ENCODE data around the gene WDR38.
A peak's percentile ranks its signal among the peaks of the same experiment; 100 is the strongest.

The WDR38 gene

GRCh38 chr9:124878518-124878917 lies 25.3 kb downstream of the WDR38 start:
- TF ChIP-seq SPI1 (IDR thresholded peaks at IDR 0.05; ENCODE audit: low read depth, low read length) = no peak
- TF ChIP-seq PAX5 (IDR thresholded peaks at IDR 0.05; ENCODE audit: insufficient read depth, low read length, severe bottlenecking) = no peak
- no peak for TF ChIP-seq TAF1 (IDR thresholded peaks at IDR 0.05; ENCODE audit: low read depth, low read length)
- 0 out of 2 replicates have a peak, but pooled peaks have one; percentile 59 for TF ChIP-seq POLR2AphosphoS5 (IDR thresholded peaks at IDR 0.05; ENCODE audit: low read depth, low read length)
- no peak; the same call in 1 of the 2 replicates for TF ChIP-seq POLR2A (IDR thresholded peaks at IDR 0.05; ENCODE audit: low read depth, low read length)
- no peak for TF ChIP-seq POU2F2 (IDR thresholded peaks at IDR 0.05; ENCODE audit: low read depth, low read length)
- no peak for FAIRE-seq
- DNase-seq (ENCODE audit: insufficient read length, low spot score) = no peak

- DNase-seq (ENCODE audit: insufficient read length, low spot score) (no peak), FAIRE-seq (no peak)
- TF ChIP-seq SPI1 (IDR thresholded peaks at IDR 0.05; ENCODE audit: low read depth, low read length) (no peak), PAX5 (IDR thresholded peaks at IDR 0.05; ENCODE audit: insufficient read depth, low read length, severe bottlenecking) (no peak), POLR2A (IDR thresholded peaks at IDR 0.05; ENCODE audit: low read depth, low read length) (no peak), POU2F2 (IDR thresholded peaks at IDR 0.05; ENCODE audit: low read depth, low read length) (no peak), POLR2AphosphoS5 (IDR thresholded peaks at IDR 0.05; ENCODE audit: low read depth, low read length) (no peak; the same call in 1 of the 2 replicates), TAF1 (IDR thresholded peaks at IDR 0.05; ENCODE audit: low read depth, low read length) (no peak)
These were observed 26.0 kb downstream of the WDR38 start for GRCh38 chr9:124879226-124879625.

GRCh38 chr9:124880501-124880900 lies 27.2 kb downstream of the WDR38 start:
- DNase-seq (ENCODE audit: insufficient read length, low spot score) = no peak
- no peak for FAIRE-seq
- TF ChIP-seq POLR2AphosphoS5 (IDR thresholded peaks at IDR 0.05; ENCODE audit: low read depth, low read length) (no peak), PAX5 (IDR thresholded peaks at IDR 0.05; ENCODE audit: insufficient read depth, low read length, severe bottlenecking) (no peak), TAF1 (IDR thresholded peaks at IDR 0.05; ENCODE audit: low read depth, low read length) (no peak), POU2F2 (IDR thresholded peaks at IDR 0.05; ENCODE audit: low read depth, low read length) (no peak), POLR2A (IDR thresholded peaks at IDR 0.05; ENCODE audit: low read depth, low read length) (no peak), SPI1 (IDR thresholded peaks at IDR 0.05; ENCODE audit: low read depth, low read length) (no peak)

- DNase-seq (ENCODE audit: insufficient read length, low spot score) (no peak), FAIRE-seq (no peak)
- no peak for TF ChIP-seq POLR2AphosphoS5 (IDR thresholded peaks at IDR 0.05; ENCODE audit: low read depth, low read length)
- TF ChIP-seq POU2F2 (IDR thresholded peaks at IDR 0.05; ENCODE audit: low read depth, low read length) = no peak
These were observed 28.0 kb downstream of the WDR38 start for GRCh38 chr9:124881138-124881743.

- FAIRE-seq = no peak
These were observed 29.0 kb downstream of the WDR38 start for GRCh38 chr9:124882231-124882630.

GRCh38 chr9:124884376-124884775 lies 31.1 kb downstream of the WDR38 start:
- FAIRE-seq (no peak), DNase-seq (ENCODE audit: insufficient read length, low spot score) (no peak)
- TF ChIP-seq POLR2AphosphoS5 (IDR thresholded peaks at IDR 0.05; ENCODE audit: low read depth, low read length) (no peak), POLR2A (IDR thresholded peaks at IDR 0.05; ENCODE audit: low read depth, low read length) (no peak), TAF1 (IDR thresholded peaks at IDR 0.05; ENCODE audit: low read depth, low read length) (no peak), SPI1 (IDR thresholded peaks at IDR 0.05; ENCODE audit: low read depth, low read length) (no peak), POU2F2 (IDR thresholded peaks at IDR 0.05; ENCODE audit: low read depth, low read length) (no peak), PAX5 (IDR thresholded peaks at IDR 0.05; ENCODE audit: insufficient read depth, low read length, severe bottlenecking) (no peak)

More at GRCh38 chr9:124882231-124882630, 29.0 kb downstream of the WDR38 start:
- DNase-seq (ENCODE audit: insufficient read length, low spot score) = no peak
- TF ChIP-seq TAF1 (IDR thresholded peaks at IDR 0.05; ENCODE audit: low read depth, low read length) (no peak), POLR2A (IDR thresholded peaks at IDR 0.05; ENCODE audit: low read depth, low read length) (no peak), SPI1 (IDR thresholded peaks at IDR 0.05; ENCODE audit: low read depth, low read length) (no peak), POU2F2 (IDR thresholded peaks at IDR 0.05; ENCODE audit: low read depth, low read length) (no peak), POLR2AphosphoS5 (IDR thresholded peaks at IDR 0.05; ENCODE audit: low read depth, low read length) (no peak), PAX5 (IDR thresholded peaks at IDR 0.05; ENCODE audit: insufficient read depth, low read length, severe bottlenecking) (no peak)

GRCh38 chr9:124885551-124885950 lies 32.3 kb downstream of the WDR38 start:
- TF ChIP-seq POLR2A (IDR thresholded peaks at IDR 0.05; ENCODE audit: low read depth, low read length) = no peak
- no peak for TF ChIP-seq TAF1 (IDR thresholded peaks at IDR 0.05; ENCODE audit: low read depth, low read length)
- TF ChIP-seq POLR2AphosphoS5 (IDR thresholded peaks at IDR 0.05; ENCODE audit: low read depth, low read length) = no peak
- TF ChIP-seq PAX5 (IDR thresholded peaks at IDR 0.05; ENCODE audit: insufficient read depth, low read length, severe bottlenecking) = no peak
- no peak for TF ChIP-seq SPI1 (IDR thresholded peaks at IDR 0.05; ENCODE audit: low read depth, low read length)
- TF ChIP-seq POU2F2 (IDR thresholded peaks at IDR 0.05; ENCODE audit: low read depth, low read length) = no peak
- no peak for DNase-seq (ENCODE audit: insufficient read length, low spot score)
- no peak for FAIRE-seq

- DNase-seq (ENCODE audit: insufficient read length, low spot score) (no peak), FAIRE-seq (no peak)
These were observed 33.2 kb downstream of the WDR38 start for GRCh38 chr9:124886461-124886860.

GRCh38 chr9:124886866-124887492 lies 33.7 kb downstream of the WDR38 start:
- DNase-seq (ENCODE audit: insufficient read length, low spot score) (no peak), FAIRE-seq (no peak)
- no peak for TF ChIP-seq TAF1 (IDR thresholded peaks at IDR 0.05; ENCODE audit: low read depth, low read length)
- no peak for TF ChIP-seq SPI1 (IDR thresholded peaks at IDR 0.05; ENCODE audit: low read depth, low read length)
- TF ChIP-seq POLR2AphosphoS5 (IDR thresholded peaks at IDR 0.05; ENCODE audit: low read depth, low read length) = no peak
- TF ChIP-seq PAX5 (IDR thresholded peaks at IDR 0.05; ENCODE audit: insufficient read depth, low read length, severe bottlenecking) = no peak
- no peak for TF ChIP-seq POU2F2 (IDR thresholded peaks at IDR 0.05; ENCODE audit: low read depth, low read length)
- TF ChIP-seq POLR2A (IDR thresholded peaks at IDR 0.05; ENCODE audit: low read depth, low read length) = no peak

More at GRCh38 chr9:124886461-124886860, 33.2 kb downstream of the WDR38 start:
- no peak for TF ChIP-seq POU2F2 (IDR thresholded peaks at IDR 0.05; ENCODE audit: low read depth, low read length)
- TF ChIP-seq PAX5 (IDR thresholded peaks at IDR 0.05; ENCODE audit: insufficient read depth, low read length, severe bottlenecking) = no peak
- no peak for TF ChIP-seq POLR2AphosphoS5 (IDR thresholded peaks at IDR 0.05; ENCODE audit: low read depth, low read length)
- TF ChIP-seq TAF1 (IDR thresholded peaks at IDR 0.05; ENCODE audit: low read depth, low read length) = no peak

Data from GM12891 (cell line).